Mesenchymal stem cell (in vitro differentiated cells and primary cell): ENCODE measurements around the gene ARMC9.

Experiments
- DNase-seq: peaks from one replicate; pipeline ENCODE4 v3.0.0-alpha.2; 2013
- H2AFZ ChIP-seq: one replicate; pipeline ENCODE4 v1.6.1; 2013; ENCODE audit warnings: low read depth, mild to moderate bottlenecking, control low read depth, inconsistent platforms, low read length, moderate library complexity
- H2AK5ac ChIP-seq: 2 replicates; pipeline ENCODE4 v1.6.1; 2013; ENCODE audit warnings: low read length, moderate library complexity, mild to moderate bottlenecking, inconsistent platforms; ENCODE audit not compliant: severe bottlenecking
- H2BK120ac ChIP-seq: one replicate; pipeline ENCODE4 v1.6.1; 2013; ENCODE audit warnings: low read depth, mild to moderate bottlenecking, inconsistent platforms, low read length, moderate library complexity
- H2BK12ac ChIP-seq, 2 experiments: one replicate each; pipeline ENCODE4 v1.6.1; 2013; ENCODE audit warnings: inconsistent platforms in 2 of 2, low read length in 2 of 2, mild to moderate bottlenecking in 2 of 2, moderate library complexity in 2 of 2, control low read depth in 1 of 2
- H2BK15ac ChIP-seq: one replicate; pipeline ENCODE4 v1.6.1; 2013; ENCODE audit warnings: mild to moderate bottlenecking, low read depth, inconsistent platforms; ENCODE audit not compliant: poor library complexity, severe bottlenecking
- H2BK5ac ChIP-seq: 2 replicates; pipeline ENCODE4 v1.6.1; 2013; ENCODE audit warnings: low read depth, mild to moderate bottlenecking, low read length, control low read depth, inconsistent platforms; ENCODE audit not compliant: poor library complexity, severe bottlenecking
- H3K14ac ChIP-seq, 2 experiments: one replicate each; pipeline ENCODE4 v1.6.1; 2013; ENCODE audit warnings: inconsistent platforms in 2 of 2, low read length in 2 of 2, control low read depth in 1 of 2, mild to moderate bottlenecking in 1 of 2, moderate library complexity in 1 of 2
- H3K18ac ChIP-seq, 2 experiments: one replicate each; pipeline ENCODE4 v1.6.1; 2013; ENCODE audit warnings: inconsistent platforms in 2 of 2, low read length in 2 of 2, control low read depth in 1 of 2, low read depth in 1 of 2, mild to moderate bottlenecking in 1 of 2
- H3K23ac ChIP-seq, 2 experiments: one replicate each; pipeline ENCODE4 v1.6.1; 2013; ENCODE audit warnings: inconsistent platforms in 2 of 2, low read length in 2 of 2, mild to moderate bottlenecking in 2 of 2, moderate library complexity in 2 of 2, control low read depth in 1 of 2
- H3K27ac ChIP-seq: 2 replicates; pipeline ENCODE4 v1.5.1; 2013; ENCODE audit warnings: mild to moderate bottlenecking, moderate library complexity, low read length, control low read depth, inconsistent platforms; ENCODE audit not compliant: poor library complexity, severe bottlenecking
- H3K27me3 ChIP-seq, 2 experiments: 2 replicates each; pipeline versions ENCODE4 v1.6.1 to v1.7.0; 2013; ENCODE audit warnings: low read length in 2 of 2, mild to moderate bottlenecking in 2 of 2, moderate library complexity in 2 of 2, control low read depth in 1 of 2, inconsistent platforms in 1 of 2; ENCODE audit not compliant: control insufficient read depth in 1 of 2, insufficient read depth in 1 of 2
- H3K36me3 ChIP-seq, 2 experiments: 2 replicates each; pipeline versions ENCODE4 v1.6.1 to v1.7.0; 2013; ENCODE audit warnings: low read length in 2 of 2, control low read depth in 1 of 2, inconsistent platforms in 1 of 2, low read depth in 1 of 2, mild to moderate bottlenecking in 1 of 2; ENCODE audit not compliant: insufficient read depth in 2 of 2, control insufficient read depth in 1 of 2
- H3K4ac ChIP-seq, 2 experiments: one replicate each; pipeline ENCODE4 v1.6.1; 2013; ENCODE audit warnings: inconsistent platforms in 2 of 2, low read length in 2 of 2, mild to moderate bottlenecking in 2 of 2, moderate library complexity in 2 of 2, control low read depth in 1 of 2, low read depth in 1 of 2
- H3K4me1 ChIP-seq: 2 replicates; pipeline ENCODE4 v1.6.1; 2013; ENCODE audit warnings: low read depth, low read length, control low read depth; ENCODE audit not compliant: control insufficient read depth, insufficient read depth
- H3K4me2 ChIP-seq: 2 replicates; pipeline ENCODE4 v1.6.1; 2013; ENCODE audit warnings: low read length, mild to moderate bottlenecking, inconsistent platforms; ENCODE audit not compliant: poor library complexity, severe bottlenecking
- H3K4me3 ChIP-seq, 2 experiments: 2 replicates each; pipeline versions ENCODE4 v1.5.1 to v1.7.0; 2013; ENCODE audit warnings: low read length in 2 of 2, mild to moderate bottlenecking in 2 of 2, control low read depth in 1 of 2, low read depth in 1 of 2; ENCODE audit not compliant: insufficient read depth in 1 of 2
- H3K79me1 ChIP-seq: replicated peaks from 2 replicates; pipeline ENCODE4 v1.6.1; 2013; ENCODE audit warnings: mild to moderate bottlenecking, control low read depth, low read length, inconsistent platforms; ENCODE audit not compliant: poor library complexity, severe bottlenecking
- H3K9ac ChIP-seq: 2 replicates; pipeline ENCODE4 v1.7.0; 2013; ENCODE audit warnings: mild to moderate bottlenecking, low read length, moderate library complexity
- H3K9me3 ChIP-seq: 2 replicates; pipeline ENCODE4 v1.7.0; 2013; ENCODE audit warnings: mild to moderate bottlenecking, low read length; ENCODE audit not compliant: control insufficient read depth
- H4K8ac ChIP-seq: one replicate; pipeline ENCODE4 v1.6.1; 2013; ENCODE audit warnings: inconsistent platforms, mild to moderate bottlenecking, low read length, moderate library complexity
- H4K91ac ChIP-seq: one replicate; pipeline ENCODE4 v1.6.1; 2013; ENCODE audit warnings: mild to moderate bottlenecking, low read length, inconsistent platforms
- WGBS: methylation state at CpG from one replicate; pipeline ENCODE4 v1.1.7; 2013; ENCODE audit warnings: mixed read lengths; 5-methylcytosine and 5-hydroxymethylcytosine counted together

ARMC9 gene

GRCh38 chr2:231317579-231317978, 119.1 kb downstream of the ARMC9 start:
- DNase-seq: no peak
- Histone ChIP-seq H3K18ac (no peak overlapping the region), H3K9me3 (no peaks in the 10 kb centered on the region), H3K4ac (no peak overlapping the region), H3K4me2 (no peak overlapping the region), H2BK12ac (no peak overlapping the region), H2BK15ac (no peak overlapping the region), H3K23ac (no peak overlapping the region), H2AK5ac (no peak overlapping the region), H3K27ac (no peak overlapping the region), H2AFZ (no peak overlapping the region), H3K27me3 (no peaks in the 10 kb centered on the region), H3K14ac (no peak overlapping the region), H4K8ac (no peak overlapping the region), H3K79me1 (peaks cover 9% of the 10 kb centered on the region), H3K4me3 (no peak overlapping the region), H4K91ac (no peak overlapping the region), H2BK5ac (no peak overlapping the region), H3K36me3 (peaks cover 35 to 73% of the 10 kb centered on the region in 2 experiments), H3K4me1 (peaks cover 2% of the 10 kb centered on the region), H2BK120ac (no peak overlapping the region), H3K9ac (no peak overlapping the region)
- WGBS: no CpG with 5 or more reads among the region's 2 CpGs

GRCh38 chr2:231318436-231318835, 120.0 kb downstream of the ARMC9 start:
- no peaks in the 10 kb centered on the region for H3K27me3 ChIP-seq
- H2BK15ac ChIP-seq: no peak overlapping the region
- WGBS: 77% methylated on average over 4 of the region's 4 CpGs
- H2AK5ac ChIP-seq: no peak overlapping the region
- H3K14ac ChIP-seq: no peak overlapping the region
- no peak overlapping the region for H2BK12ac ChIP-seq
- peaks cover 2% of the 10 kb centered on the region for H3K4me1 ChIP-seq
- peaks cover 9% of the 10 kb centered on the region for H3K79me1 ChIP-seq
- no peak overlapping the region for H3K4me2 ChIP-seq
- H3K4me3 ChIP-seq: no peak overlapping the region
- H3K9me3 ChIP-seq: no peaks in the 10 kb centered on the region
- no peak overlapping the region for H4K8ac ChIP-seq
- no peak overlapping the region for H2BK120ac ChIP-seq
- H3K9ac ChIP-seq: no peak overlapping the region
- no peak overlapping the region for H2BK5ac ChIP-seq
- H3K36me3 ChIP-seq: peaks cover 39 to 79% of the 10 kb centered on the region in 2 experiments
- H3K18ac ChIP-seq: no peak overlapping the region
- no peak overlapping the region for H2AFZ ChIP-seq
- no peak overlapping the region for H3K4ac ChIP-seq
- no peak for DNase-seq
- H3K23ac ChIP-seq: no peak overlapping the region
- no peak overlapping the region for H4K91ac ChIP-seq
- no peak overlapping the region for H3K27ac ChIP-seq

DNA sequence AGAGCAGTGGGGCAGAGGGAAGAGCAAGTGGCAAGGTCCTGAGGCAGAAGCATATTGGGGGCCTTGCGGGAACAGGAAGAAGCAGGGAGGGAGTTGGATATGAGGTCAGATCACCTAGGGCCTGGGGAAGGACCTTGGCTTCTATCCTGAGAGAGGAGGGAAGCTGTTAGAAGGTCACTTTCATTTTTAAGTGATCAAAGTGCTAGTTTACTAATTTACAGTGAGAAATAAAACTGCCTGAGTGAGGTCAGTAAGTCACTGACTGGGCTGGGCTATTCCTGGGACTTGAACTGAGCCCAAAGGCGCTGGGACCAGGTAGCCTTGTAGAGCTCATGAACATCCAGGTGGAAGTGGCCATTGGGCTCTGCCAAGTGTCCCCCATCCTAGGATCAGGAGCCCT, 120.5 kb downstream of the ARMC9 start:
- no peak for DNase-seq
- H3K27me3 ChIP-seq: no peaks in the 10 kb centered on the region
- no peak overlapping the region for H4K8ac ChIP-seq
- H2BK12ac ChIP-seq: no peak overlapping the region
- H2BK15ac ChIP-seq: no peak overlapping the region
- H3K4ac ChIP-seq: no peak overlapping the region
- H2BK5ac ChIP-seq: no peak overlapping the region
- H3K9me3 ChIP-seq: no peaks in the 10 kb centered on the region
- H2AFZ ChIP-seq: no peak overlapping the region
- no peak overlapping the region for H3K4me3 ChIP-seq
- no peak overlapping the region for H4K91ac ChIP-seq
- H3K36me3 ChIP-seq: peaks cover 36 to 78% of the 10 kb centered on the region in 2 experiments
- no peak overlapping the region for H3K14ac ChIP-seq
- H3K18ac ChIP-seq: no peak overlapping the region
- peaks cover 2% of the 10 kb centered on the region for H3K4me1 ChIP-seq
- peaks cover 9% of the 10 kb centered on the region for H3K79me1 ChIP-seq
- WGBS: 71% methylated on average over 2 of the region's 2 CpGs
- H2AK5ac ChIP-seq: no peak overlapping the region
- no peak overlapping the region for H2BK120ac ChIP-seq
- no peak overlapping the region for H3K27ac ChIP-seq
- peak overlapping the region in 1 of 2 experiments; percentile 40 for H3K23ac ChIP-seq
- no peak overlapping the region for H3K9ac ChIP-seq
- no peak overlapping the region for H3K4me2 ChIP-seq

DNA sequence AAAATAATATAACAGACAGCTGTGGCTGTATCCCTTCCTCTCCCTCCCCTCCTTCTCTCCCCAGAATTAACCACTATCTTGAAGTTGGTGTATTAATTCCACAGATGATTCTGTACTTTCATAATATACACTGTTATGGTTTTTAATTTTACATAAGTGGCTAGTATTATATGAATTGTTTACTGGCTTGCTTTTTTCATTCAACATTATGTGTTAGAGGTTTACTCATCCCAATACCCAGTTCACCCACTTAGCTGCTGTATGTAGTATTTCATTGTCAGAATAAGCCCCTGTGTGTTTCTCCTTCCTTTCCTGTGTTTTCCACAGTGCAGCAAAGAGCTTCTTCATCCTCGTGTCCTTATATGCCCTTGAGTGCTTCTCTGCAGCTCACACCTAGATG, 121.4 kb downstream of the ARMC9 start:
- H4K8ac ChIP-seq: no peak overlapping the region
- H3K14ac ChIP-seq: no peak overlapping the region
- H3K18ac ChIP-seq: no peak overlapping the region
- no peaks in the 10 kb centered on the region for H3K9me3 ChIP-seq
- H3K79me1 ChIP-seq: peaks cover 9% of the 10 kb centered on the region
- no peak overlapping the region for H2BK120ac ChIP-seq
- no peak overlapping the region for H3K23ac ChIP-seq
- H2BK15ac ChIP-seq: no peak overlapping the region
- H2BK5ac ChIP-seq: no peak overlapping the region
- H2AFZ ChIP-seq: no peak overlapping the region
- peaks cover 36 to 71% of the 10 kb centered on the region in 2 experiments for H3K36me3 ChIP-seq
- no peak overlapping the region for H2BK12ac ChIP-seq
- no peak overlapping the region for H3K4ac ChIP-seq
- DNase-seq: no peak
- no peak overlapping the region for H3K27ac ChIP-seq
- no peak overlapping the region for H2AK5ac ChIP-seq
- no peak overlapping the region for H3K4me2 ChIP-seq
- H3K9ac ChIP-seq: no peak overlapping the region
- 57% methylated on average over 1 of the region's 1 CpG for WGBS
- H3K4me3 ChIP-seq: no peak overlapping the region
- H4K91ac ChIP-seq: no peak overlapping the region
- H3K27me3 ChIP-seq: no peaks in the 10 kb centered on the region
- peaks cover 2% of the 10 kb centered on the region for H3K4me1 ChIP-seq
